Gastrocnemius medialis (tissue), 4 donors: ENCODE measurements around the gene PDIA5.

Source experiments
- CTCF ChIP-seq, 5 experiments: fragments of 450-650 bp in 3 of 5; fragments of 200-600 bp in 2 of 5; sonication (generic) in 2 of 5; IDR thresholded peaks in 4 of 5; conservative IDR thresholded peaks in 1 of 5; 1 replicate in 4 of 5; 2 replicates in 1 of 5; pipeline ENCODE4 v1.5.1; 2016 to 2019; ENCODE audit warnings: antibody characterized with exemption in 5 of 5, mild to moderate bottlenecking in 3 of 5, moderate library complexity in 3 of 5
- POLR2A ChIP-seq, 2 donors: fragments of 450-650 bp; IDR thresholded peaks; one replicate each; pipeline ENCODE4 v1.6.1; 2017; ENCODE audit warnings: antibody characterized with exemption in 2 of 2, mild to moderate bottlenecking in 2 of 2, moderate library complexity in 2 of 2

GRCh38 chr3:123048480-123049237 is 18.2 kb upstream of the PDIA5 start:
- no peak for TF ChIP-seq CTCF (IDR thresholded peaks at IDR 0.05 in 4 of 5, conservative IDR thresholded peaks at IDR 0.05 in 1 of 5)
- TF ChIP-seq POLR2A (IDR thresholded peaks at IDR 0.05) = no peak
